Measurements from ENCODE around the gene PAX2. TPM values are rescaled to one million over a fixed set of nuclear protein-coding genes. Genes with fewer than 3 reads are reported as not detected.

Gene PAX2
- total RNA-seq, 4 donors from 2014 or later, result not detected

GRCh38 chr10:100811752-100812750 is 66.7 kb downstream of the PAX2 start:
- Histone ChIP-seq H3K9me3 (no peaks in the 10 kb centered on the region), H3K36me3 (no peaks in the 10 kb centered on the region), H3K4me3 (no peak overlapping the region), H3K4me1 (peaks cover 0 to 6% (median 0%) of the 10 kb centered on the region in 4 donors), H3K27me3 (peaks cover 0 to 95% of the 10 kb centered on the region in 2 donors), H3K27ac (no peak overlapping the region)
- DNase-seq (ENCODE audit: low spot score in 2 of 2), result no peak
- TF ChIP-seq POLR2A (IDR thresholded peaks at IDR 0.05) (no peak), CTCF (IDR thresholded peaks at IDR 0.05) (no peak), EP300 (IDR thresholded peaks at IDR 0.05) (no peak)
- 63 to 78% methylated on average over 16 of the region's 16 CpGs for WGBS, 2 donors

DNA sequence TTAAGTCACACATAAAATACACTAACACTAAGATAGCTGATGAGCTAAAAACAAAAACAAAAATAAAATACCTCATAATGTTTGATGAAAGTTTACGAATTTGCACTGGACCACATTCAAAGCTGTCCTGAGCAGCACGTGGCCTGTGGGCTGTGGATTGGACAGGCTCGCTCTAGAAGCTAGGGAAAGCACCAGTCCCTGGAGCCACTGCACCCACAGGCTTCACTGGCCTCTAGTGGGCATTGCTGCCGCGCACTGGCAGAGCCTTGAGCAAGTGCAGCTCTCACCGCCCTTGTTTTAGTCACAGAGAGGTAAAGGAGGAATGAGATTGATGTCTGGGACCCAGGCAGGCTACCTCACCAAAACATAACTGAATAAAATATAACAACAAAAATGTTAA is 67.6 kb downstream of the PAX2 start:
- WGBS, 2 donors, result 70 to 79% methylated on average over 6 of the region's 6 CpGs
- Histone ChIP-seq H3K9me3 (no peaks in the 10 kb centered on the region), H3K27me3 (peaks cover 0 to 95% of the 10 kb centered on the region in 2 donors), H3K36me3 (no peaks in the 10 kb centered on the region), H3K4me1 (peaks cover 0 to 2% (median 0%) of the 10 kb centered on the region in 4 donors), H3K4me3 (no peak overlapping the region), H3K27ac (no peak overlapping the region)
- TF ChIP-seq EP300 (IDR thresholded peaks at IDR 0.05), result no peak
- no peak for TF ChIP-seq POLR2A (IDR thresholded peaks at IDR 0.05)
- no peak for TF ChIP-seq CTCF (IDR thresholded peaks at IDR 0.05)
- DNase-seq (ENCODE audit: low spot score in 2 of 2), result no peak

- Histone ChIP-seq H3K9me3 (no peaks in the 10 kb centered on the region), H3K36me3 (no peaks in the 10 kb centered on the region), H3K27ac (no peak overlapping the region), H3K27me3 (peaks cover 0 to 94% of the 10 kb centered on the region in 2 donors), H3K4me1 (no peaks in the 10 kb centered on the region), H3K4me3 (no peak overlapping the region)
- DNase-seq (ENCODE audit: low spot score in 2 of 2), result no peak
- WGBS, 2 donors, result 11 to 21% methylated on average over 3 of the region's 3 CpGs
- no peak for TF ChIP-seq POLR2A (IDR thresholded peaks at IDR 0.05)
- no peak for TF ChIP-seq CTCF (IDR thresholded peaks at IDR 0.05)
- no peak for TF ChIP-seq EP300 (IDR thresholded peaks at IDR 0.05)
These were observed 69.5 kb downstream of the PAX2 start for GRCh38 chr10:100814751-100815474.

DNA sequence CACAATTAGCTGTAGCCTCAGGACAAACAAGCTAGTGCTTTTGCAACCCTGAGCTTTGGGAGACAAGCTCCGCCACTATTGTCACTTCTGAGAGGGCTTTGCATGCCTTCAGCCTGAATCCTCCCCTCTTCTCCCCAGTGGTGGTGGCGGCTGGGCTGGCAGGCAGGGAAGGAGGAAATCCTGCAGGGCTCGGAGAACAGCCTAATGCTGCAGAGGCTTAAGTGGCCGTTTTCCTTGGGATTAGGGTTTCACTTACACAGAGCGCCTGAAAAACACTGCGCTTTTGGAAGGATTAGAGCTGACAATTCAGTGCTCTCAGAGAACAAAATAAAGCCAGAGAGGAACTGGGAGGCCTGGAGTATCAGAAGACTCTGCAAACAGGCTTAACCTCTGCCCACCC is 71.3 kb downstream of the PAX2 start:
- H3K27ac ChIP-seq, result no peak overlapping the region
- no peaks in the 10 kb centered on the region for H3K36me3 ChIP-seq
- H3K4me1 ChIP-seq, result no peaks in the 10 kb centered on the region
- TF ChIP-seq CTCF (IDR thresholded peaks at IDR 0.05), result no peak
- TF ChIP-seq POLR2A (IDR thresholded peaks at IDR 0.05), result no peak
- TF ChIP-seq EP300 (IDR thresholded peaks at IDR 0.05), result no peak
- 41 to 49% methylated on average over 6 of the region's 6 CpGs for WGBS, 2 donors
- DNase-seq (ENCODE audit: low spot score in 2 of 2), result no peak
- H3K4me3 ChIP-seq, result no peak overlapping the region
- H3K9me3 ChIP-seq, result no peaks in the 10 kb centered on the region
- peaks cover 0 to 95% of the 10 kb centered on the region in 2 donors for H3K27me3 ChIP-seq
